OCI-LY1 (cell line): ENCODE measurements around the gene PTPN12.
"Not testable (repeated sequence)": the region's sequence is repeated elsewhere in the genome, so short reads cannot be mapped to it uniquely, and the experiment has no call there.

ENCODE experiments used
- H2AFZ ChIP-seq: fragments of 200-600 bp; sonication (generic), shearing (Covaris generic); 2 replicates; pipeline ENCODE4 v1.6.0; 2014; ENCODE audit warnings: antibody characterized with exemption, mild to moderate bottlenecking, low read length
- H3F3A ChIP-seq: fragments of 200-600 bp; sonication (generic), shearing (Covaris generic); 2 replicates; pipeline ENCODE4 v1.6.0; 2014; ENCODE audit warnings: mild to moderate bottlenecking, antibody characterized with exemption, low read length, moderate library complexity; ENCODE audit not compliant: insufficient read depth
- H3K27ac ChIP-seq: fragments of 200-600 bp; sonication (generic); 2 replicates; pipeline ENCODE4 v1.5.1; 2014; ENCODE audit warnings: low read length, mixed run types, mild to moderate bottlenecking, low read depth; ENCODE audit not compliant: poor library complexity, severe bottlenecking
- H3K27me3 ChIP-seq: fragments of 200-600 bp; sonication (generic); 2 replicates; pipeline ENCODE4 v1.6.0; 2014; ENCODE audit warnings: antibody characterized with exemption, mild to moderate bottlenecking, low read length, moderate library complexity; ENCODE audit not compliant: insufficient read depth
- H3K36me3 ChIP-seq: fragments of 200-600 bp; sonication (generic); 2 replicates; pipeline ENCODE4 v1.6.1; 2014; ENCODE audit warnings: mild to moderate bottlenecking, antibody characterized with exemption, low read length, moderate library complexity, mixed read lengths; ENCODE audit not compliant: insufficient read depth
- H3K4me1 ChIP-seq: fragments of 200-600 bp; sonication (generic); 2 replicates; pipeline ENCODE4 v1.5.1; 2014; ENCODE audit warnings: mild to moderate bottlenecking, low read length, moderate library complexity; ENCODE audit not compliant: insufficient read depth, severe bottlenecking
- H3K4me2 ChIP-seq: fragments of 200-600 bp; sonication (generic), shearing (Covaris generic); 2 replicates; pipeline ENCODE4 v1.6.1; 2014; ENCODE audit warnings: low read length
- H3K4me3 ChIP-seq: fragments of 200-600 bp; sonication (generic); 2 replicates; pipeline ENCODE4 v1.5.1; 2014; ENCODE audit warnings: low read length, low read depth, mild to moderate bottlenecking, mixed read lengths; ENCODE audit not compliant: poor library complexity, severe bottlenecking
- H3K79me2 ChIP-seq: fragments of 200-600 bp; shearing (Covaris generic); 2 replicates; pipeline ENCODE4 v1.6.1; 2016; ENCODE audit warnings: mixed run types, low read length, mixed read lengths; ENCODE audit not compliant: insufficient read depth
- H3K9ac ChIP-seq: fragments of 200-600 bp; sonication (generic), shearing (Covaris generic); 2 replicates; pipeline ENCODE4 v1.6.1; 2014; ENCODE audit warnings: mild to moderate bottlenecking, low read length, mixed read lengths
- H3K9me2 ChIP-seq: fragments of 200-600 bp; sonication (generic), shearing (Covaris generic); 2 replicates; pipeline ENCODE4 v1.6.1; 2014; ENCODE audit warnings: low read depth, mild to moderate bottlenecking, low read length, mixed read lengths
- H3K9me3 ChIP-seq: fragments of 200-600 bp; shearing (Covaris generic); 2 replicates; pipeline ENCODE4 v1.6.1; 2014; ENCODE audit warnings: low read length, mixed read lengths
- H4K20me1 ChIP-seq: fragments of 200-600 bp; sonication (generic), shearing (Covaris generic); 2 replicates; pipeline ENCODE4 v1.6.0; 2016; ENCODE audit warnings: mild to moderate bottlenecking, low read length; ENCODE audit not compliant: insufficient read depth
- CTCF ChIP-seq: fragments of 200-600 bp; sonication (generic), shearing (Covaris generic); IDR thresholded peaks from 2 replicates; pipeline ENCODE4 v1.5.1; 2017; ENCODE audit warnings: mild to moderate bottlenecking, antibody characterized with exemption, low read length, moderate library complexity, mixed read lengths
- EZH2 ChIP-seq: fragments of 200-600 bp; sonication (generic), shearing (Covaris generic); IDR thresholded peaks from 2 replicates; pipeline ENCODE4 v1.8.0; 2017; ENCODE audit warnings: borderline replicate concordance, mixed run types, mild to moderate bottlenecking, antibody characterized with exemption, low read length, moderate library complexity, mixed read lengths

PTPN12 gene

GRCh38 chr7:77529279-77529678 is 7.8 kb upstream of the PTPN12 start:
- no peak for TF ChIP-seq CTCF
- no peak for TF ChIP-seq EZH2
- Histone ChIP-seq H3K9me2 (no peaks in the 10 kb centered on the region), H3K27ac (no peak overlapping the region), H3K9ac (no peak overlapping the region), H3K4me3 (no peak overlapping the region), H3K9me3 (no peaks in the 10 kb centered on the region), H3K4me2 (no peak overlapping the region), H4K20me1 (no peaks in the 10 kb centered on the region), H3F3A (peaks cover 6% of the 10 kb centered on the region; the same call in 1 of the 2 replicates), H3K4me1 (peaks cover 10% of the 10 kb centered on the region), H3K79me2 (no peaks in the 10 kb centered on the region), H3K36me3 (no peaks in the 10 kb centered on the region), H3K27me3 (no peaks in the 10 kb centered on the region), H2AFZ (no peak overlapping the region)

- H3K36me3 ChIP-seq: no peaks in the 10 kb centered on the region
- no peaks in the 10 kb centered on the region for H4K20me1 ChIP-seq
- no peaks in the 10 kb centered on the region for H3K27me3 ChIP-seq
- no peaks in the 10 kb centered on the region for H3K9me3 ChIP-seq
- TF ChIP-seq EZH2: no peak
- TF ChIP-seq CTCF: no peak
- H3K79me2 ChIP-seq: no peaks in the 10 kb centered on the region
- no peak overlapping the region for H3K4me3 ChIP-seq
- no peaks in the 10 kb centered on the region for H3K9me2 ChIP-seq
- H2AFZ ChIP-seq: no peak overlapping the region
- peak overlapping the region; percentile 23; the same call in 1 of the 2 replicates for H3K4me2 ChIP-seq
- no peak overlapping the region for H3K9ac ChIP-seq
- H3K27ac ChIP-seq: peak overlapping the region; percentile 2
- peaks cover 6% of the 10 kb centered on the region; the same call in 1 of the 2 replicates for H3F3A ChIP-seq
- H3K4me1 ChIP-seq: peaks cover 15% of the 10 kb centered on the region
These were observed 6.1 kb upstream of the PTPN12 start for GRCh38 chr7:77531038-77531437.

GRCh38 chr7:77532247-77532646 is 4.8 kb upstream of the PTPN12 start:
- TF ChIP-seq EZH2: no peak
- TF ChIP-seq CTCF: no peak
- Histone ChIP-seq H3K4me3 (no peak overlapping the region), H3F3A (peaks cover 6% of the 10 kb centered on the region; the same call in 1 of the 2 replicates), H3K36me3 (no peaks in the 10 kb centered on the region), H3K27ac (no peak overlapping the region), H3K9me3 (no peaks in the 10 kb centered on the region), H3K9me2 (no peaks in the 10 kb centered on the region), H4K20me1 (no peaks in the 10 kb centered on the region), H2AFZ (no peak overlapping the region), H3K4me1 (peaks cover 15% of the 10 kb centered on the region), H3K4me2 (no peak overlapping the region), H3K79me2 (no peaks in the 10 kb centered on the region), H3K27me3 (no peaks in the 10 kb centered on the region), H3K9ac (no peak overlapping the region)

GRCh38 chr7:77532732-77533131 is 4.4 kb upstream of the PTPN12 start:
- H3K36me3 ChIP-seq, H3K4me2 ChIP-seq, H3K79me2 ChIP-seq, H3K9ac ChIP-seq, H2AFZ ChIP-seq, H3K4me3 ChIP-seq, H3F3A ChIP-seq, H4K20me1 ChIP-seq, H3K27me3 ChIP-seq, H3K9me3 ChIP-seq, H3K9me2 ChIP-seq, H3K27ac ChIP-seq: not testable (repeated sequence)
- peaks cover 15% of the 10 kb centered on the region for H3K4me1 ChIP-seq

- H3K4me1 ChIP-seq: peaks cover 28% of the 10 kb centered on the region
- not testable (repeated sequence) for H3K36me3 ChIP-seq, H3K4me2 ChIP-seq, H3K79me2 ChIP-seq, H4K20me1 ChIP-seq, H3K27ac ChIP-seq, H3K9ac ChIP-seq, H3K4me3 ChIP-seq, H3F3A ChIP-seq, H3K9me2 ChIP-seq, H3K27me3 ChIP-seq, H2AFZ ChIP-seq, H3K9me3 ChIP-seq
These were observed 3.0 kb upstream of the PTPN12 start for GRCh38 chr7:77534046-77534445.
